ENCODE data around the gene SCAND1.

The SCAND1 gene

DNA sequence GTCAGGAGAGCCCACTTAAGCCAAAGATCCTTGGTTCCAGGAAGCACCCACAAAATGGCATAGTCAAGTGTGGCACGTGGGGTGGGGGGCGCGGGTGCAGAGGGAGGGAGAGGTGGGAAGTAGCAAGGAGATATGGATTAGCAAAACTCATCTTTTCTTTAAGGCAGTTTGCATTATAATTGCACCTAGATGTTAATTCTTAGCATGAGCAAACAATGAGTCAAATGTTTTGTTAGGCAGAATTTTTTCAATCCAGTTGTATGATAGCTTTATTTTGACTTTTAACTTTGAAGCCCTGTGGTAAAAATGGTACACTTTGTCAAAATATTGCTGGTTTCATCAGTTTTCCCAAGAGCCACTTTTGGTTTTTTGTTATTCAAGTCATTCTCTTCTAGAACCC, 15.0 kb downstream of the SCAND1 start:
- Histone ChIP-seq H2BK120ac (ENCODE audit: low read depth, low read length) (no peak overlapping the region), H3K14ac (ENCODE audit: low read length in 2 of 2) (no peak overlapping the region), H3K9ac (ENCODE audit: low read length) (no peak overlapping the region), H3K4me1 (ENCODE audit: control insufficient read depth, insufficient read depth, low read depth, low read length) (peaks cover 1% of the 10 kb centered on the region), H2BK15ac (ENCODE audit: low read depth, poor library complexity, severe bottlenecking) (no peak overlapping the region), H3K4me3 (ENCODE audit: insufficient read depth in 1 of 2, low read depth in 1 of 2, low read length in 2 of 2) (no peak overlapping the region), H3K4me2 (ENCODE audit: low read length, poor library complexity, severe bottlenecking) (no peak overlapping the region), H3K79me1 (replicated peaks; ENCODE audit: low read length, poor library complexity, severe bottlenecking) (peaks cover 35% of the 10 kb centered on the region), H2AK5ac (ENCODE audit: low read length, severe bottlenecking) (no peak overlapping the region), H3K18ac (ENCODE audit: low read depth in 1 of 2, low read length in 2 of 2) (no peak overlapping the region), H3K36me3 (ENCODE audit: control insufficient read depth in 1 of 2, insufficient read depth in 2 of 2, low read depth in 1 of 2, low read length in 2 of 2) (peaks cover 30 to 63% of the 10 kb centered on the region in 2 experiments), H3K27ac (ENCODE audit: low read length, poor library complexity, severe bottlenecking) (no peak overlapping the region), H2AFZ (ENCODE audit: low read depth, low read length) (no peak overlapping the region), H3K9me3 (ENCODE audit: control insufficient read depth, low read length) (no peaks in the 10 kb centered on the region), H2BK12ac (ENCODE audit: low read length in 2 of 2) (no peak overlapping the region), H3K23ac (ENCODE audit: low read length in 2 of 2) (no peak overlapping the region), H4K91ac (ENCODE audit: low read length) (no peak overlapping the region), H2BK5ac (ENCODE audit: low read depth, low read length, poor library complexity, severe bottlenecking) (no peak overlapping the region), H4K8ac (ENCODE audit: low read length) (no peak overlapping the region), H3K27me3 (ENCODE audit: control insufficient read depth in 1 of 2, insufficient read depth in 1 of 2, low read length in 2 of 2) (no peaks in the 10 kb centered on the region), H3K4ac (ENCODE audit: low read depth in 1 of 2, low read length in 2 of 2) (no peak overlapping the region)
- no peak for DNase-seq
- WGBS = 97% methylated on average over 3 of the region's 3 CpGs

DNA sequence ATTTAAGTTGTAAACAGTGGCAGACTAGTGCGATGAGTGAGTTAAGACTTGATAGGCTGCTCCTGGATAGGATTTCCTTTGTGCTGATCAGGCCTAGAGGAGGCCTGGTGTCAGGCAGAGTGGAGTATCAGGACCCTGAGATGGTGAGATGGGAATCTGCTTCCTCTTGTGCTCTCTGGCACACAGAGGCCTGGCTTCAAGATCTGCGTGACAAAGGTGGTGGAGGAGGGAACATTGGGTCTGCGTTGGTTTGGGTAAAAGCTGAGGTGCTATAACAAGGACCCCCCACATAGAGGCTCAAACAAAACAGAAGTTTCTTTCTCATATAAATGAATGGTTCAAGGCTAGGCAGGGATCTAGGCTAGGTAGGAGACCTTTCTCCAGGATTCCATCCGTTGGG, 20.3 kb downstream of the SCAND1 start:
- WGBS = 92% methylated on average over 3 of the region's 4 CpGs
- Histone ChIP-seq H2BK12ac (ENCODE audit: low read length in 2 of 2) (no peak overlapping the region), H3K4me1 (ENCODE audit: control insufficient read depth, insufficient read depth, low read depth, low read length) (no peaks in the 10 kb centered on the region), H3K4me3 (ENCODE audit: insufficient read depth in 1 of 2, low read depth in 1 of 2, low read length in 2 of 2) (no peak overlapping the region), H2AK5ac (ENCODE audit: low read length, severe bottlenecking) (no peak overlapping the region), H3K23ac (ENCODE audit: low read length in 2 of 2) (no peak overlapping the region), H3K14ac (ENCODE audit: low read length in 2 of 2) (no peak overlapping the region), H3K79me1 (replicated peaks; ENCODE audit: low read length, poor library complexity, severe bottlenecking) (peaks cover 30% of the 10 kb centered on the region), H3K4me2 (ENCODE audit: low read length, poor library complexity, severe bottlenecking) (no peak overlapping the region), H2BK15ac (ENCODE audit: low read depth, poor library complexity, severe bottlenecking) (no peak overlapping the region), H3K27ac (ENCODE audit: low read length, poor library complexity, severe bottlenecking) (no peak overlapping the region), H2BK120ac (ENCODE audit: low read depth, low read length) (no peak overlapping the region), H4K8ac (ENCODE audit: low read length) (no peak overlapping the region), H3K9ac (ENCODE audit: low read length) (no peak overlapping the region), H3K27me3 (ENCODE audit: control insufficient read depth in 1 of 2, insufficient read depth in 1 of 2, low read length in 2 of 2) (no peaks in the 10 kb centered on the region), H4K91ac (ENCODE audit: low read length) (no peak overlapping the region), H3K9me3 (ENCODE audit: control insufficient read depth, low read length) (no peaks in the 10 kb centered on the region), H2BK5ac (ENCODE audit: low read depth, low read length, poor library complexity, severe bottlenecking) (no peak overlapping the region), H3K36me3 (ENCODE audit: control insufficient read depth in 1 of 2, insufficient read depth in 2 of 2, low read depth in 1 of 2, low read length in 2 of 2) (peaks cover 23 to 67% of the 10 kb centered on the region in 2 experiments), H3K18ac (ENCODE audit: low read depth in 1 of 2, low read length in 2 of 2) (no peak overlapping the region), H3K4ac (ENCODE audit: low read depth in 1 of 2, low read length in 2 of 2) (no peak overlapping the region), H2AFZ (ENCODE audit: low read depth, low read length) (no peak overlapping the region)
- DNase-seq = no peak

DNA sequence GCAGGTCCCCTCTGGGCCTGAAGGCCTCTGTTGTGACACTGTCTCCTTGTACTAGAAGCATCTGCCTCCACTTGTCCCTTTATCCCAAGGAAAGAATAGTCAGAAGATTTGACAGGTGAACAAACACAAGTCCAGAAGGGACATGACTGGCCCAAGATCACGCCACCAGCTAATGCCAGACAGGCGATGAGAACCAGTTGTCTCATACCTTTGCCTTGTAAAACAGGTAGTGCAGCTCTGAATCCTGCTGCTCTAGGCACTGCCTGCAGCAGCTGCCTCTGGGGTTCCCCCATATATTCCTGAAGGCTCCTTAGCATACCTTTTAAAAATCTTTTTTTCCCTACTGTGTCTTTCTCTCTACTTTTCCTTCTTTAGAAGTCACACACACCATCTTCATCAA, 25.0 kb downstream of the SCAND1 start:
- Histone ChIP-seq H3K79me1 (replicated peaks; ENCODE audit: low read length, poor library complexity, severe bottlenecking) (peaks cover 25% of the 10 kb centered on the region), H3K18ac (ENCODE audit: low read depth in 1 of 2, low read length in 2 of 2) (no peak overlapping the region), H3K9ac (ENCODE audit: low read length) (no peak overlapping the region), H3K4me1 (ENCODE audit: control insufficient read depth, insufficient read depth, low read depth, low read length) (no peaks in the 10 kb centered on the region), H2BK12ac (ENCODE audit: low read length in 2 of 2) (no peak overlapping the region), H3K36me3 (ENCODE audit: control insufficient read depth in 1 of 2, insufficient read depth in 2 of 2, low read depth in 1 of 2, low read length in 2 of 2) (peaks cover 28 to 67% of the 10 kb centered on the region in 2 experiments), H3K9me3 (ENCODE audit: control insufficient read depth, low read length) (no peaks in the 10 kb centered on the region), H4K91ac (ENCODE audit: low read length) (no peak overlapping the region), H3K4me2 (ENCODE audit: low read length, poor library complexity, severe bottlenecking) (no peak overlapping the region), H3K4ac (ENCODE audit: low read depth in 1 of 2, low read length in 2 of 2) (no peak overlapping the region), H3K4me3 (ENCODE audit: insufficient read depth in 1 of 2, low read depth in 1 of 2, low read length in 2 of 2) (no peak overlapping the region), H2AFZ (ENCODE audit: low read depth, low read length) (no peak overlapping the region), H2AK5ac (ENCODE audit: low read length, severe bottlenecking) (no peak overlapping the region), H4K8ac (ENCODE audit: low read length) (no peak overlapping the region), H3K14ac (ENCODE audit: low read length in 2 of 2) (no peak overlapping the region), H3K27ac (ENCODE audit: low read length, poor library complexity, severe bottlenecking) (no peak overlapping the region), H2BK15ac (ENCODE audit: low read depth, poor library complexity, severe bottlenecking) (no peak overlapping the region), H2BK120ac (ENCODE audit: low read depth, low read length) (no peak overlapping the region), H3K23ac (ENCODE audit: low read length in 2 of 2) (no peak overlapping the region), H3K27me3 (ENCODE audit: control insufficient read depth in 1 of 2, insufficient read depth in 1 of 2, low read length in 2 of 2) (no peaks in the 10 kb centered on the region), H2BK5ac (ENCODE audit: low read depth, low read length, poor library complexity, severe bottlenecking) (no peak overlapping the region)
- WGBS = 93% methylated on average over 2 of the region's 2 CpGs
- no peak for DNase-seq

DNA sequence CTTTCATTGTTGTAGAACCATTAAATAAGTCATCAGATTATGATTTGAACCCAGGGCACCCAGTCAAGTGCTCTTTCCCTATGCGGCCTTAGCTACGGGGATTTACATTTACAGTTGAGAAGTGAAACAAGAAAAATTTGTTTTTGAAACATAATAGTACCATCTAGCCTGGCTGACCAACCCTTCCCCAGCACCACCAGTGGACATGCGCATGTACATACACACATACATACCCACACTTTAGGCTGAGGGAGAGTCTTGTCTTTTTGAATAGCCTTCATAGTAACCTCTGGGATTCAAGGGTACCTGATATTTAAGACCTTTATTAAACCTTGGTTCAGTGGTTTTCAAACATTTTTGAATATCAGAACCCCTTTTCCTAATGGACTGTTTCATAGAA, 33.8 kb downstream of the SCAND1 start:
- Histone ChIP-seq H3K4me3 (ENCODE audit: insufficient read depth in 1 of 2, low read depth in 1 of 2, low read length in 2 of 2) (no peak overlapping the region), H2AK5ac (ENCODE audit: low read length, severe bottlenecking) (no peak overlapping the region), H4K91ac (ENCODE audit: low read length) (no peak overlapping the region), H3K18ac (ENCODE audit: low read depth in 1 of 2, low read length in 2 of 2) (no peak overlapping the region), H3K4me2 (ENCODE audit: low read length, poor library complexity, severe bottlenecking) (no peak overlapping the region), H3K27ac (ENCODE audit: low read length, poor library complexity, severe bottlenecking) (no peak overlapping the region), H3K4ac (ENCODE audit: low read depth in 1 of 2, low read length in 2 of 2) (no peak overlapping the region), H4K8ac (ENCODE audit: low read length) (no peak overlapping the region), H3K27me3 (ENCODE audit: control insufficient read depth in 1 of 2, insufficient read depth in 1 of 2, low read length in 2 of 2) (no peaks in the 10 kb centered on the region), H2BK120ac (ENCODE audit: low read depth, low read length) (no peak overlapping the region), H3K9ac (ENCODE audit: low read length) (no peak overlapping the region), H3K4me1 (ENCODE audit: control insufficient read depth, insufficient read depth, low read depth, low read length) (no peaks in the 10 kb centered on the region), H3K14ac (ENCODE audit: low read length in 2 of 2) (no peak overlapping the region), H3K9me3 (ENCODE audit: control insufficient read depth, low read length) (no peaks in the 10 kb centered on the region), H2BK15ac (ENCODE audit: low read depth, poor library complexity, severe bottlenecking) (no peak overlapping the region), H3K36me3 (ENCODE audit: control insufficient read depth in 1 of 2, insufficient read depth in 2 of 2, low read depth in 1 of 2, low read length in 2 of 2) (peaks cover 23 to 58% of the 10 kb centered on the region in 2 experiments), H2AFZ (ENCODE audit: low read depth, low read length) (no peak overlapping the region), H2BK5ac (ENCODE audit: low read depth, low read length, poor library complexity, severe bottlenecking) (no peak overlapping the region), H3K23ac (ENCODE audit: low read length in 2 of 2) (no peak overlapping the region), H2BK12ac (ENCODE audit: low read length in 2 of 2) (no peak overlapping the region), H3K79me1 (replicated peaks; ENCODE audit: low read length, poor library complexity, severe bottlenecking) (peaks cover 14% of the 10 kb centered on the region)
- WGBS = 100% methylated on average over 1 of the region's 3 CpGs
- DNase-seq = no peak

All from mesenchymal stem cell (in vitro differentiated cells and primary cell).